ENCODE measurements around the gene PMPCB.
A peak's percentile ranks its signal among the peaks of the same experiment; 100 is the strongest.

Gene PMPCB

GRCh38 chr7:103344453-103345149 is 47.4 kb downstream of the PMPCB start, which contains the start of gene DNAJC2:
Gene DNAJC2 (minus strand): TSS chr7:103344767. CDS start chr7:103344622, 145 bp downstream.
- no peaks in the 10 kb centered on the region for H3K27me3 ChIP-seq (ENCODE audit: insufficient read depth, low read length, poor library complexity)
- H3K36me3 ChIP-seq (ENCODE audit: insufficient read depth, low read length), result peaks cover 31% of the 10 kb centered on the region
- H3K4me1 ChIP-seq (ENCODE audit: insufficient read depth, low read length), result peaks cover 63% of the 10 kb centered on the region
- DNase-seq, result peak; percentile 87
- peak within 1 kb of the TSS; percentile 73 for H3K9ac ChIP-seq (ENCODE audit: low read depth, low read length)
- H2AFZ ChIP-seq (ENCODE audit: low read depth, low read length), result peak within 1 kb of the TSS; percentile 94
- peak within 1 kb of the TSS; percentile 89 for H3K4me2 ChIP-seq (ENCODE audit: insufficient read depth, low read length)
- peak within 1 kb of the TSS; percentile 83 for H3K27ac ChIP-seq (ENCODE audit: low read length)
- peaks cover 18% of the 10 kb centered on the region; the same call in 1 of the 2 replicates for H4K20me1 ChIP-seq (ENCODE audit: insufficient read depth, low read length)
- H3K9me3 ChIP-seq (ENCODE audit: insufficient read depth, low read length, severe bottlenecking), result no peaks in the 10 kb centered on the region
- TF ChIP-seq CTCF (IDR thresholded peaks at IDR 0.05; ENCODE audit: borderline replicate concordance, extremely low read depth, low read length, poor library complexity, severe bottlenecking) (no peak), EZH2 (IDR thresholded peaks at IDR 0.05; ENCODE audit: borderline replicate concordance, low read depth, low read length, severe bottlenecking) (no peak)
- peak; percentile 86 for ATAC-seq (ENCODE audit: insufficient read depth, low read depth)
- H3K4me3 ChIP-seq (ENCODE audit: low read depth in 1 of 2, low read length in 2 of 2), result peak within 1 kb of the TSS; percentile 45 to 86
- H3K79me2 ChIP-seq (ENCODE audit: insufficient read depth, low read length), result peaks cover 89% of the 10 kb centered on the region

- no peak for TF ChIP-seq CTCF (IDR thresholded peaks at IDR 0.05; ENCODE audit: borderline replicate concordance, extremely low read depth, low read length, poor library complexity, severe bottlenecking)
- no peak for TF ChIP-seq EZH2 (IDR thresholded peaks at IDR 0.05; ENCODE audit: borderline replicate concordance, low read depth, low read length, severe bottlenecking)
- H4K20me1 ChIP-seq (ENCODE audit: insufficient read depth, low read length), result peaks cover 30% of the 10 kb centered on the region; the same call in 1 of the 2 replicates
- peaks cover 91% of the 10 kb centered on the region for H3K79me2 ChIP-seq (ENCODE audit: insufficient read depth, low read length)
- H3K4me2 ChIP-seq (ENCODE audit: insufficient read depth, low read length), result peak overlapping the region; percentile 89
- DNase-seq (no peak), ATAC-seq (ENCODE audit: insufficient read depth, low read depth) (no peak)
- peaks cover 31% of the 10 kb centered on the region for H3K36me3 ChIP-seq (ENCODE audit: insufficient read depth, low read length)
- H3K9ac ChIP-seq (ENCODE audit: low read depth, low read length), result no peak overlapping the region
- no peak overlapping the region for H3K27ac ChIP-seq (ENCODE audit: low read length)
- no peaks in the 10 kb centered on the region for H3K27me3 ChIP-seq (ENCODE audit: insufficient read depth, low read length, poor library complexity)
- no peaks in the 10 kb centered on the region for H3K9me3 ChIP-seq (ENCODE audit: insufficient read depth, low read length, severe bottlenecking)
- peak overlapping the region in 1 of 2 experiments; percentile 80; a peak in 1 of 4 replicates for H3K4me3 ChIP-seq (ENCODE audit: low read depth in 1 of 2, low read length in 2 of 2)
- peaks cover 74% of the 10 kb centered on the region for H3K4me1 ChIP-seq (ENCODE audit: insufficient read depth, low read length)
- H2AFZ ChIP-seq (ENCODE audit: low read depth, low read length), result peak overlapping the region; percentile 83
Observed at GRCh38 chr7:103346396-103346795, 49.2 kb downstream of the PMPCB start.

GRCh38 chr7:103347507-103348267 is 50.5 kb downstream of the PMPCB start, which contains the start of gene PSMC2:
Gene PSMC2 (plus strand): TSS chr7:103347643. CDS start chr7:103347712, 69 bp downstream.
- H3K27ac ChIP-seq (ENCODE audit: low read length), result peak within 1 kb of the TSS; percentile 82
- peak within 1 kb of the TSS; percentile 80 to 84 for H3K4me3 ChIP-seq (ENCODE audit: low read depth in 1 of 2, low read length in 2 of 2)
- no peaks in the 10 kb centered on the region for H3K9me3 ChIP-seq (ENCODE audit: insufficient read depth, low read length, severe bottlenecking)
- no peak for TF ChIP-seq EZH2 (IDR thresholded peaks at IDR 0.05; ENCODE audit: borderline replicate concordance, low read depth, low read length, severe bottlenecking)
- TF ChIP-seq CTCF (IDR thresholded peaks at IDR 0.05; ENCODE audit: borderline replicate concordance, extremely low read depth, low read length, poor library complexity, severe bottlenecking), result no peak
- H3K4me2 ChIP-seq (ENCODE audit: insufficient read depth, low read length), result peak within 1 kb of the TSS; percentile 89
- H3K4me1 ChIP-seq (ENCODE audit: insufficient read depth, low read length), result peaks cover 76% of the 10 kb centered on the region
- ATAC-seq (ENCODE audit: insufficient read depth, low read depth) (peak; percentile 76), DNase-seq (peak; percentile 90)
- H3K27me3 ChIP-seq (ENCODE audit: insufficient read depth, low read length, poor library complexity), result no peaks in the 10 kb centered on the region
- peaks cover 32% of the 10 kb centered on the region for H3K36me3 ChIP-seq (ENCODE audit: insufficient read depth, low read length)
- peaks cover 42% of the 10 kb centered on the region; the same call in 1 of the 2 replicates for H4K20me1 ChIP-seq (ENCODE audit: insufficient read depth, low read length)
- peaks cover 92% of the 10 kb centered on the region for H3K79me2 ChIP-seq (ENCODE audit: insufficient read depth, low read length)
- H2AFZ ChIP-seq (ENCODE audit: low read depth, low read length), result peak within 1 kb of the TSS; percentile 83
- H3K9ac ChIP-seq (ENCODE audit: low read depth, low read length), result peak within 1 kb of the TSS; percentile 67

Data from DND-41 (cell line).